PFSK-1 (cell line): ENCODE measurements around the gene MPP4.

ENCODE experiments used
- POLR2AphosphoS5 ChIP-seq: IDR thresholded peaks from 2 replicates; pipeline ENCODE4 v1.6.1; 2012; ENCODE audit warnings: low read depth, mild to moderate bottlenecking, control low read depth, low read length, moderate library complexity
- SIN3A ChIP-seq: IDR thresholded peaks from 2 replicates; pipeline ENCODE4 v1.6.1; 2012; ENCODE audit warnings: mild to moderate bottlenecking, low read length, moderate library complexity, borderline replicate concordance; ENCODE audit not compliant: insufficient read depth

- no peak for TF ChIP-seq SIN3A
- TF ChIP-seq POLR2AphosphoS5: no peak
These were observed 8.7 kb upstream of the MPP4 start for GRCh38 chr2:201707142-201707541.
